A673 (cell line): ENCODE data around the gene PPP2R2D.

Experiments used
- CTCF ChIP-seq: fragments of 300-800, 200-600 bp; sonication (generic); conservative IDR thresholded peaks from 2 replicates; pipeline ENCODE4 v1.5.1; 2017; ENCODE audit warnings: low read depth, mild to moderate bottlenecking, antibody characterized with exemption, low read length, moderate library complexity, mixed read lengths
- EZH2 ChIP-seq: fragments of 200-600 bp; sonication (generic); IDR thresholded peaks from 2 replicates; pipeline ENCODE4 v1.6.1; 2017; ENCODE audit warnings: borderline replicate concordance, low read depth, mild to moderate bottlenecking, mixed read lengths, antibody characterized with exemption, low read length; ENCODE audit not compliant: poor library complexity, severe bottlenecking

GRCh38 chr10:131870831-131871672, 29.8 kb upstream of the PPP2R2D start:
- TF ChIP-seq CTCF (no peak), EZH2 (no peak)
